H1 (cell line): ENCODE data around the gene ACKR3. TPM values are rescaled to one million over a fixed set of nuclear protein-coding genes. Genes with fewer than 3 reads are reported as not detected.

Experiments used
- CTCF ChIA-PET: fragments of 300-600 bp; sonication (Branson Sonifier 250); formaldehyde crosslinking; loops from one replicate; lab custom pipeline; 2021; ENCODE audit not compliant: partially characterized antibody; lab: Charles Lee
- POLR2A ChIA-PET: fragments of 300-600 bp; sonication (Branson Sonifier 250); formaldehyde crosslinking; loops from one replicate; lab custom pipeline; 2021; ENCODE audit warnings: inconsistent platforms; ENCODE audit not compliant: partially characterized antibody; lab: Charles Lee
- DNase-seq, 2 experiments: peaks; one replicate each; pipeline versions ENCODE4 v3.0.0 to v3.0.0-alpha.2; 2010 to 2022; ENCODE audit warnings: low spot score in 2 of 2, low read depth in 1 of 2, mixed read lengths in 1 of 2
- FAIRE-seq: peaks from 2 replicates; lab custom pipeline; 2011; peaks lifted over from hg19 to GRCh38; lab: Jason Lieb, UNC
- H2AFZ ChIP-seq: 2 replicates; pipeline ENCODE4 v1.8.1; 2012; ENCODE audit warnings: low read length, inconsistent platforms
- H2AK5ac ChIP-seq: 2 replicates; pipeline ENCODE4 v1.6.1; 2013; ENCODE audit warnings: low read depth, low read length
- H2BK120ac ChIP-seq: replicated peaks from 2 replicates; pipeline ENCODE3; 2013; ENCODE audit warnings: low read depth, low read length, inconsistent platforms
- H2BK12ac ChIP-seq: 2 replicates; pipeline ENCODE4 v1.6.1; 2013; ENCODE audit warnings: low read depth, low read length
- H2BK15ac ChIP-seq: 2 replicates; pipeline ENCODE4 v1.6.1; 2013; ENCODE audit warnings: low read length
- H2BK20ac ChIP-seq: 2 replicates; pipeline ENCODE4 v1.6.1; 2013; ENCODE audit warnings: low read length
- H2BK5ac ChIP-seq: 2 replicates; pipeline ENCODE4 v1.6.1; 2013; ENCODE audit warnings: low read depth, low read length
- H3K14ac ChIP-seq: 2 replicates; pipeline ENCODE4 v1.6.1; 2013; ENCODE audit warnings: inconsistent platforms; ENCODE audit not compliant: insufficient read length
- H3K18ac ChIP-seq: 2 replicates; pipeline ENCODE4 v1.6.1; 2013; ENCODE audit warnings: low read length; ENCODE audit errors: extremely low read depth
- H3K23ac ChIP-seq: 2 replicates; pipeline ENCODE4 v1.6.1; 2013; ENCODE audit warnings: inconsistent platforms; ENCODE audit not compliant: insufficient read length
- H3K23me2 ChIP-seq: 2 replicates; pipeline ENCODE4 v1.6.1; 2013; ENCODE audit warnings: low read depth, low read length
- H3K27ac ChIP-seq: 2 replicates; pipeline ENCODE4 v1.6.1; 2011; ENCODE audit warnings: low read depth, low read length, inconsistent platforms
- H3K27me3 ChIP-seq, 4 experiments: replicated peaks in 1 of 4; 1 replicate in 1 of 4; 2 replicates in 3 of 4; pipeline versions ENCODE4 v1.6.1 to v1.8.1; 2011 to 2013; ENCODE audit warnings: low read length in 3 of 4, mild to moderate bottlenecking in 3 of 4, inconsistent platforms in 2 of 4, mixed read lengths in 2 of 4, moderate library complexity in 1 of 4; ENCODE audit not compliant: control insufficient read depth in 3 of 4, insufficient read depth in 3 of 4; ENCODE audit errors: extremely low read depth in 1 of 4
- H3K36me3 ChIP-seq, 4 experiments: 2 replicates each; pipeline versions ENCODE4 v1.6.1 to v1.8.1; 2011 to 2013; ENCODE audit warnings: mild to moderate bottlenecking in 4 of 4, low read length in 3 of 4, moderate library complexity in 2 of 4, control low read depth in 1 of 4, inconsistent platforms in 1 of 4; ENCODE audit not compliant: insufficient read depth in 4 of 4, control insufficient read depth in 2 of 4
- H3K4ac ChIP-seq: replicated peaks from 2 replicates; pipeline ENCODE3; 2013; ENCODE audit warnings: low read length, low read depth, mixed read lengths, inconsistent platforms; ENCODE audit not compliant: insufficient read length
- H3K4me1 ChIP-seq, 4 experiments: replicated peaks in 1 of 4; 1 replicate in 1 of 4; 2 replicates in 3 of 4; pipeline versions ENCODE4 v1.6.1 to v1.8.1; 2011 to 2013; ENCODE audit warnings: low read length in 3 of 4, inconsistent platforms in 2 of 4, mixed read lengths in 1 of 4; ENCODE audit not compliant: insufficient read depth in 4 of 4, control insufficient read depth in 3 of 4
- H3K4me2 ChIP-seq, 2 experiments: 2 replicates each; pipeline versions ENCODE4 v1.6.1 to v1.8.1; 2011 to 2013; ENCODE audit warnings: low read depth in 2 of 2, low read length in 2 of 2, control low read depth in 1 of 2, inconsistent platforms in 1 of 2, mild to moderate bottlenecking in 1 of 2; ENCODE audit not compliant: insufficient read depth in 1 of 2
- H3K4me3 ChIP-seq, 4 experiments: fragments of 200-600, 300-600 bp in 1 of 4; sonication (generic), shearing (Covaris generic), sonication (Bioruptor Twin) in 1 of 4; 2 replicates each; pipeline versions ENCODE4 v1.5.1 to v1.8.1; 2011 to 2016; ENCODE audit warnings: low read length in 4 of 4, low read depth in 3 of 4, control low read depth in 2 of 4, inconsistent platforms in 2 of 4, mild to moderate bottlenecking in 2 of 4, mixed read lengths in 1 of 4, moderate library complexity in 1 of 4; ENCODE audit not compliant: insufficient read depth in 2 of 4; ENCODE audit errors: extremely low read depth in 1 of 4
- H3K56ac ChIP-seq: replicated peaks from 2 replicates; pipeline ENCODE3; 2013; ENCODE audit warnings: low read depth, mild to moderate bottlenecking, mixed read lengths, low read length, inconsistent platforms; ENCODE audit not compliant: insufficient read length
- H3K79me1 ChIP-seq: 2 replicates; pipeline ENCODE4 v1.6.1; 2013; ENCODE audit warnings: low read depth, low read length, control low read depth
- H3K79me2 ChIP-seq, 2 experiments: 2 replicates each; pipeline versions ENCODE4 v1.6.1 to v1.8.1; 2012 to 2013; ENCODE audit warnings: low read length in 2 of 2, mild to moderate bottlenecking in 2 of 2, inconsistent platforms in 1 of 2; ENCODE audit not compliant: insufficient read depth in 2 of 2, control insufficient read depth in 1 of 2
- H3K9ac ChIP-seq, 4 experiments: replicated peaks in 1 of 4; 1 replicate in 1 of 4; 2 replicates in 3 of 4; pipeline versions ENCODE4 v1.6.1 to v1.8.1; 2011 to 2013; ENCODE audit warnings: low read depth in 3 of 4, low read length in 3 of 4, control low read depth in 2 of 4, mild to moderate bottlenecking in 2 of 4, moderate library complexity in 2 of 4, inconsistent platforms in 1 of 4; ENCODE audit errors: extremely low read depth in 1 of 4
- H3K9me3 ChIP-seq, 2 experiments: 2 replicates each; pipeline versions ENCODE4 v1.6.1 to v1.8.1; 2012 to 2013; ENCODE audit warnings: mild to moderate bottlenecking in 2 of 2, moderate library complexity in 2 of 2, control low read depth in 1 of 2, inconsistent platforms in 1 of 2, low read depth in 1 of 2, low read length in 1 of 2, mixed read lengths in 1 of 2; ENCODE audit not compliant: insufficient read depth in 2 of 2
- H4K20me1 ChIP-seq, 2 experiments: replicated peaks in 1 of 2; 2 replicates each; pipeline versions ENCODE3 to v1.8.1; 2011 to 2013; ENCODE audit warnings: inconsistent platforms in 2 of 2, low read length in 2 of 2, mild to moderate bottlenecking in 1 of 2; ENCODE audit not compliant: insufficient read depth in 2 of 2, control insufficient read depth in 1 of 2
- H4K5ac ChIP-seq: 2 replicates; pipeline ENCODE4 v1.6.1; 2013; ENCODE audit warnings: low read length, low read depth, mixed read lengths, inconsistent platforms; ENCODE audit not compliant: insufficient read length
- H4K8ac ChIP-seq: 2 replicates; pipeline ENCODE4 v1.8.0; 2013; ENCODE audit warnings: mild to moderate bottlenecking, moderate library complexity, low read length, inconsistent platforms; ENCODE audit not compliant: insufficient read depth; ENCODE audit errors: extremely low read depth
- H4K91ac ChIP-seq: replicated peaks from 2 replicates; pipeline ENCODE3; 2013; ENCODE audit warnings: low read length, mixed read lengths, inconsistent platforms; ENCODE audit not compliant: insufficient read length
- BACH1 ChIP-seq: IDR thresholded peaks from 2 replicates; pipeline ENCODE4 v1.6.1; 2012; ENCODE audit warnings: low read length, improper control_type of control experiment
- CEBPB ChIP-seq: IDR thresholded peaks from 2 replicates; pipeline ENCODE4 v1.6.1; 2012; ENCODE audit warnings: low read depth, low read length
- GTF2F1 ChIP-seq: IDR thresholded peaks from 2 replicates; pipeline ENCODE4 v1.6.1; 2012; ENCODE audit warnings: low read depth, low read length, improper control_type of control experiment, borderline replicate concordance
- HDAC6 ChIP-seq: IDR thresholded peaks from one replicate; pipeline ENCODE4 v1.7.1; 2012; ENCODE audit warnings: low read depth, mild to moderate bottlenecking, inconsistent platforms, low read length, moderate library complexity
- NRF1 ChIP-seq: IDR thresholded peaks from 2 replicates; pipeline ENCODE4 v1.6.1; 2011; ENCODE audit warnings: mild to moderate bottlenecking, low read depth, low read length, improper control_type of control experiment
- POLR2AphosphoS5 ChIP-seq: IDR thresholded peaks from 2 replicates; pipeline ENCODE4 v1.6.1; 2011; ENCODE audit warnings: low read depth, low read length
- RXRA ChIP-seq: IDR thresholded peaks from 2 replicates; pipeline ENCODE4 v1.6.1; 2011; ENCODE audit warnings: low read depth, mild to moderate bottlenecking, low read length, moderate library complexity; ENCODE audit not compliant: insufficient read depth
- SIN3A ChIP-seq, 2 experiments: IDR thresholded peaks in 1 of 2; conservative IDR thresholded peaks in 1 of 2; 2 replicates each; pipeline ENCODE4 v1.6.1; 2011 to 2012; ENCODE audit warnings: low read length in 2 of 2, improper control_type of control experiment in 1 of 2, low read depth in 1 of 2, mild to moderate bottlenecking in 1 of 2
- SP1 ChIP-seq: IDR thresholded peaks from 2 replicates; pipeline ENCODE4 v1.6.1; 2011; ENCODE audit warnings: low read depth, low read length
- TCF12 ChIP-seq: IDR thresholded peaks from 2 replicates; pipeline ENCODE4 v1.6.1; 2011; ENCODE audit warnings: low read depth, mild to moderate bottlenecking, low read length
- TEAD4 ChIP-seq: IDR thresholded peaks from 2 replicates; pipeline ENCODE4 v1.6.1; 2012; ENCODE audit warnings: low read depth, low read length, inconsistent platforms, mixed read lengths
- YY1 ChIP-seq: IDR thresholded peaks from 2 replicates; pipeline ENCODE4 v1.6.1; 2011; ENCODE audit warnings: low read depth, mild to moderate bottlenecking, low read length
- WGBS, 2 experiments: shearing (Covaris generic) in 1 of 2; methylation state at CpG; one replicate each; pipeline versions ENCODE4 v1.1.6 to v1.1.7; 2013 to 2015; ENCODE audit warnings: low lambda C conversion rate in 2 of 2, mixed read lengths in 2 of 2, inconsistent platforms in 1 of 2, low coverage in 1 of 2, missing lambda C conversion rate in 1 of 2; ENCODE audit not compliant: insufficient replicate concordance in 2 of 2, insufficient coverage in 1 of 2, insufficient read length in 1 of 2; ENCODE audit errors: extremely low coverage in 1 of 2, missing lambda C conversion rate in 1 of 2; 5-methylcytosine and 5-hydroxymethylcytosine counted together
- polyA plus RNA-seq, 7 experiments: library from polyadenylated mRNA; depleted of rRNA in 3 of 7; stranded (reverse) in 5 of 7; unstranded in 2 of 7; fragments of >200 nt in 5 of 7; fragments of 200-250 nt in 2 of 7; gene quantifications; 1 replicate in 5 of 7; 2 replicates in 1 of 7; 4 replicates in 1 of 7; pipeline versions ENCODE4 v1.2.1 to v1.2.3, GENCODE V29; 2011 to 2013; ENCODE audit warnings: missing spikeins in 2 of 7, mixed read lengths in 2 of 7
- total RNA-seq: library from RNA; stranded (reverse); fragmentation: NEBNext Ultra II Directional; extraction: Animal tissue kit (Norgen Biotek cat#: 25700); gene quantifications from 2 replicates; pipeline ENCODE4 v1.2.1, GENCODE V29; 2021
- TF ChIP-seq, protein P1 (sequence below): IDR thresholded peaks from 2 replicates; pipeline ENCODE4 v1.6.1; 2012; ENCODE audit warnings: inconsistent platforms

ACKR3 gene
- total and polyA plus RNA-seq, 2 of the 8 experiments (the other 6 are each of a cell fraction or from before 2014, with no cell fraction given): 1.4 to 24.4 TPM

- no peak overlapping the region for H2AFZ ChIP-seq
- no peak overlapping the region for H2BK12ac ChIP-seq
- no peak overlapping the region for H4K5ac ChIP-seq
- H3K4me1 ChIP-seq: no peaks in the 10 kb centered on the region
- no peak overlapping the region for H4K91ac ChIP-seq
- ChIA-PET POLR2A (no interaction called here), CTCF (interaction anchor here (0.6 to 5.0 kb wide), 3 partner anchors 13 to 966 kb away, joined by 3 to 35 read pairs (median 4); no protein-coding TSS in a partner anchor)
- no peak overlapping the region for H4K8ac ChIP-seq
- H4K20me1 ChIP-seq: no peaks in the 10 kb centered on the region
- H2BK5ac ChIP-seq: no peak overlapping the region
- no peaks in the 10 kb centered on the region for H3K79me2 ChIP-seq
- H3K18ac ChIP-seq: no peak overlapping the region
- H3K27me3 ChIP-seq: no peaks in the 10 kb centered on the region; a peak in 1 of 7 replicates
- H2AK5ac ChIP-seq: no peak overlapping the region
- H3K14ac ChIP-seq: no peak overlapping the region
- no peak overlapping the region for H3K9ac ChIP-seq
- no peak overlapping the region for H3K4ac ChIP-seq
- H3K79me1 ChIP-seq: no peaks in the 10 kb centered on the region
- FAIRE-seq: no peak
- H3K4me2 ChIP-seq: no peak overlapping the region
- no peaks in the 10 kb centered on the region; the same call in 1 of the 2 replicates for H3K23me2 ChIP-seq
- DNase-seq: no peak
- H3K23ac ChIP-seq: no peak overlapping the region
- no peak overlapping the region for H2BK20ac ChIP-seq
- 85% methylated on average over 6 of the region's 6 CpGs; no CpG with 5 or more reads in 1 of the 2 experiments for WGBS, 2 experiments
- no peak overlapping the region for H3K27ac ChIP-seq
- H2BK120ac ChIP-seq: no peak overlapping the region
- no peak overlapping the region for H2BK15ac ChIP-seq
- H3K36me3 ChIP-seq: no peaks in the 10 kb centered on the region
- TF ChIP-seq SIN3A (conservative IDR thresholded peaks at IDR 0.05 in 1 of 2, IDR thresholded peaks at IDR 0.05 in 1 of 2; ENCODE audit: low read depth in 1 of 2, low read length in 2 of 2): no peak
- no peak for TF ChIP-seq GTF2F1
- no peak for TF ChIP-seq CEBPB
- no peak for TF ChIP-seq TCF12
- no peak for TF ChIP-seq HDAC6
- no peak for TF ChIP-seq TEAD4
- TF ChIP-seq POLR2AphosphoS5: no peak
- no peak for TF ChIP-seq NRF1
- TF ChIP-seq YY1: no peak
- TF ChIP-seq BACH1: no peak
- no peak for TF ChIP-seq RXRA
- TF ChIP-seq SP1: no peak
- TF ChIP-seq, protein P1, sequence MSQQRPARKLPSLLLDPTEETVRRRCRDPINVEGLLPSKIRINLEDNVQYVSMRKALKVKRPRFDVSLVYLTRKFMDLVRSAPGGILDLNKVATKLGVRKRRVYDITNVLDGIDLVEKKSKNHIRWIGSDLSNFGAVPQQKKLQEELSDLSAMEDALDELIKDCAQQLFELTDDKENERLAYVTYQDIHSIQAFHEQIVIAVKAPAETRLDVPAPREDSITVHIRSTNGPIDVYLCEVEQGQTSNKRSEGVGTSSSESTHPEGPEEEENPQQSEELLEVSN: no peak
- TF ChIP-seq, all 59 proteins: peak for 0
- Histone ChIP-seq H3K9me3 (no peaks in the 10 kb centered on the region), H3K56ac (no peak overlapping the region), H3K4me3 (no peak overlapping the region)
These were observed 58.2 kb downstream of the ACKR3 start for GRCh38 chr2:236627841-236628240.
